Activated naive CD8-positive, alpha-beta T cell treated with anti-CD3 and anti-CD28 coated beads for 36 hours (primary cell): ENCODE results near the gene AARS2. TPM values are rescaled to one million over a fixed set of nuclear protein-coding genes. Genes with fewer than 3 reads are reported as not detected.
"Not testable (repeated sequence)": the region's sequence is repeated elsewhere in the genome, so short reads cannot be mapped to it uniquely, and the experiment has no call there.

ENCODE experiments used
- DNase-seq: peaks from one replicate; pipeline ENCODE4 v3.0.0; 2021
- H3K27ac Mint-ChIP-seq: one replicate; pipeline ENCODE4 v1.8.0; 2022; ENCODE audit warnings: mild to moderate bottlenecking, moderate library complexity, mixed read lengths
- H3K27me3 Mint-ChIP-seq: one replicate; pipeline ENCODE4 v1.8.0; 2022; ENCODE audit warnings: mild to moderate bottlenecking, mixed read lengths
- H3K36me3 Mint-ChIP-seq: one replicate; pipeline ENCODE4 v1.8.0; 2021; ENCODE audit warnings: mild to moderate bottlenecking, mixed read lengths
- H3K4me1 Mint-ChIP-seq: one replicate; pipeline ENCODE4 v1.8.0; 2021; ENCODE audit warnings: mixed read lengths
- H3K4me3 Mint-ChIP-seq: one replicate; pipeline ENCODE4 v1.8.0; 2022; ENCODE audit warnings: mild to moderate bottlenecking, moderate library complexity, mixed read lengths
- H3K9me3 Mint-ChIP-seq: one replicate; pipeline ENCODE4 v1.8.0; 2022; ENCODE audit warnings: mixed read lengths
- total RNA-seq, 2 experiments: library from RNA; stranded (reverse); gene quantifications; one replicate each; pipeline ENCODE4 v1.2.3, GENCODE V29; 2021

AARS2 gene
- total RNA-seq, 2 experiments from 2014 or later: 20.5 to 22.0 TPM

- Mint-ChIP-seq H3K27ac (no peak overlapping the region), H3K4me3 (no peak overlapping the region), H3K4me1 (no peaks in the 10 kb centered on the region), H3K27me3 (peaks cover 35% of the 10 kb centered on the region), H3K36me3 (no peaks in the 10 kb centered on the region), H3K9me3 (no peaks in the 10 kb centered on the region)
- DNase-seq: no peak
Measured at GRCh38 chr6:44339301-44339700, 26.2 kb upstream of the AARS2 start.

GRCh38 chr6:44338228-44339122 lies 25.3 kb upstream of the AARS2 start:
- H3K36me3 Mint-ChIP-seq: no peaks in the 10 kb centered on the region
- H3K9me3 Mint-ChIP-seq: no peaks in the 10 kb centered on the region
- peak; percentile 57 for DNase-seq
- H3K4me1 Mint-ChIP-seq: no peaks in the 10 kb centered on the region
- no peak overlapping the region for H3K4me3 Mint-ChIP-seq
- no peak overlapping the region for H3K27ac Mint-ChIP-seq
- peaks cover 27% of the 10 kb centered on the region for H3K27me3 Mint-ChIP-seq

- Mint-ChIP-seq H3K4me3 (no peak overlapping the region), H3K36me3 (no peaks in the 10 kb centered on the region), H3K27ac (no peak overlapping the region), H3K27me3 (peaks cover 3% of the 10 kb centered on the region), H3K4me1 (no peaks in the 10 kb centered on the region), H3K9me3 (no peaks in the 10 kb centered on the region)
- no peak for DNase-seq
Measured at GRCh38 chr6:44335631-44336030, 22.5 kb upstream of the AARS2 start.

- Mint-ChIP-seq H3K36me3 (no peaks in the 10 kb centered on the region), H3K9me3 (no peaks in the 10 kb centered on the region), H3K27me3 (peaks cover 8% of the 10 kb centered on the region)
Measured at GRCh38 chr6:44333942-44334341, 20.8 kb upstream of the AARS2 start.

GRCh38 chr6:44333273-44333919 lies 20.2 kb upstream of the AARS2 start:
- no peaks in the 10 kb centered on the region for H3K9me3 Mint-ChIP-seq
- H3K27me3 Mint-ChIP-seq: peaks cover 13% of the 10 kb centered on the region
- no peak overlapping the region for H3K4me3 Mint-ChIP-seq
- H3K36me3 Mint-ChIP-seq: no peaks in the 10 kb centered on the region
- H3K27ac Mint-ChIP-seq: no peak overlapping the region
- DNase-seq: no peak
- H3K4me1 Mint-ChIP-seq: no peaks in the 10 kb centered on the region

More at GRCh38 chr6:44333942-44334341, 20.8 kb upstream of the AARS2 start:
- no peak overlapping the region for H3K4me3 Mint-ChIP-seq
- no peak overlapping the region for H3K27ac Mint-ChIP-seq
- H3K4me1 Mint-ChIP-seq: no peaks in the 10 kb centered on the region
- no peak for DNase-seq

GRCh38 chr6:44332585-44332984 lies 19.4 kb upstream of the AARS2 start:
- Mint-ChIP-seq H3K27ac (no peak overlapping the region), H3K36me3 (no peaks in the 10 kb centered on the region), H3K27me3 (peaks cover 19% of the 10 kb centered on the region), H3K4me3 (no peak overlapping the region), H3K9me3 (no peaks in the 10 kb centered on the region), H3K4me1 (no peaks in the 10 kb centered on the region)
- no peak for DNase-seq

- Mint-ChIP-seq H3K9me3 (no peaks in the 10 kb centered on the region), H3K27ac (no peak overlapping the region), H3K4me3 (no peak overlapping the region), H3K27me3 (peaks cover 22% of the 10 kb centered on the region), H3K36me3 (no peaks in the 10 kb centered on the region), H3K4me1 (no peaks in the 10 kb centered on the region)
- no peak for DNase-seq
Measured at GRCh38 chr6:44329858-44330257, 16.7 kb upstream of the AARS2 start.

- not testable (repeated sequence) for H3K4me1 Mint-ChIP-seq, H3K27ac Mint-ChIP-seq, H3K36me3 Mint-ChIP-seq, H3K9me3 Mint-ChIP-seq, DNase-seq, H3K4me3 Mint-ChIP-seq
- peaks cover 22% of the 10 kb centered on the region for H3K27me3 Mint-ChIP-seq
Measured at GRCh38 chr6:44328203-44328602, 15.1 kb upstream of the AARS2 start.

- Mint-ChIP-seq H3K4me1 (no peaks in the 10 kb centered on the region), H3K27me3 (peaks cover 22% of the 10 kb centered on the region), H3K9me3 (no peaks in the 10 kb centered on the region), H3K36me3 (no peaks in the 10 kb centered on the region), H3K4me3 (no peak overlapping the region), H3K27ac (no peak overlapping the region)
- DNase-seq: no peak
Measured at GRCh38 chr6:44327760-44328159, 14.6 kb upstream of the AARS2 start.

GRCh38 chr6:44327096-44327495 lies 13.9 kb upstream of the AARS2 start:
- no peaks in the 10 kb centered on the region for H3K4me1 Mint-ChIP-seq
- H3K27ac Mint-ChIP-seq: no peak overlapping the region
- H3K4me3 Mint-ChIP-seq: no peak overlapping the region
- H3K36me3 Mint-ChIP-seq: no peaks in the 10 kb centered on the region
- DNase-seq: no peak
- H3K9me3 Mint-ChIP-seq: no peaks in the 10 kb centered on the region
- H3K27me3 Mint-ChIP-seq: peaks cover 19% of the 10 kb centered on the region

- Mint-ChIP-seq H3K27ac (no peak overlapping the region), H3K27me3 (peaks cover 39% of the 10 kb centered on the region), H3K9me3 (peaks cover 2% of the 10 kb centered on the region), H3K36me3 (no peaks in the 10 kb centered on the region), H3K4me1 (no peaks in the 10 kb centered on the region), H3K4me3 (no peak overlapping the region)
- no peak for DNase-seq
Measured at GRCh38 chr6:44321210-44321609, 8.1 kb upstream of the AARS2 start.

- H3K4me3 Mint-ChIP-seq, H3K9me3 Mint-ChIP-seq, H3K27ac Mint-ChIP-seq, H3K36me3 Mint-ChIP-seq, H3K4me1 Mint-ChIP-seq, DNase-seq: not testable (repeated sequence)
- H3K27me3 Mint-ChIP-seq: peaks cover 39% of the 10 kb centered on the region
Measured at GRCh38 chr6:44317136-44317631, 4.0 kb upstream of the AARS2 start.

- no peak for DNase-seq
- peaks cover 39% of the 10 kb centered on the region for H3K27me3 Mint-ChIP-seq
- H3K4me3 Mint-ChIP-seq: no peak overlapping the region
- H3K36me3 Mint-ChIP-seq: peaks cover 1% of the 10 kb centered on the region
- peaks cover 11% of the 10 kb centered on the region for H3K4me1 Mint-ChIP-seq
- peaks cover 2% of the 10 kb centered on the region for H3K9me3 Mint-ChIP-seq
- no peak overlapping the region for H3K27ac Mint-ChIP-seq
Measured at GRCh38 chr6:44316481-44316880, 3.3 kb upstream of the AARS2 start.

- Mint-ChIP-seq H3K27ac (no peak overlapping the region), H3K9me3 (peaks cover 2% of the 10 kb centered on the region), H3K4me3 (no peak overlapping the region), H3K36me3 (peaks cover 1% of the 10 kb centered on the region), H3K27me3 (peaks cover 36% of the 10 kb centered on the region), H3K4me1 (peaks cover 15% of the 10 kb centered on the region)
- DNase-seq: no peak
Measured at GRCh38 chr6:44315951-44316350, 2.8 kb upstream of the AARS2 start.

GRCh38 chr6:44315516-44315915 lies 2.4 kb upstream of the AARS2 start:
- Mint-ChIP-seq H3K4me1 (peaks cover 16% of the 10 kb centered on the region), H3K9me3 (peaks cover 1% of the 10 kb centered on the region), H3K4me3 (no peak overlapping the region), H3K27me3 (peaks cover 32% of the 10 kb centered on the region), H3K27ac (no peak overlapping the region), H3K36me3 (peaks cover 1% of the 10 kb centered on the region)
- no peak for DNase-seq
